ENCODE measurements around the gene ZNF205. TPM values are rescaled to one million over a fixed set of nuclear protein-coding genes. Genes with fewer than 3 reads are reported as not detected.

Gene ZNF205
- total and polyA plus RNA-seq, 2 of the 13 experiments (the other 11 are each of a cell fraction or from before 2014, with no cell fraction given): 5.8 to 10.2 TPM

DNA sequence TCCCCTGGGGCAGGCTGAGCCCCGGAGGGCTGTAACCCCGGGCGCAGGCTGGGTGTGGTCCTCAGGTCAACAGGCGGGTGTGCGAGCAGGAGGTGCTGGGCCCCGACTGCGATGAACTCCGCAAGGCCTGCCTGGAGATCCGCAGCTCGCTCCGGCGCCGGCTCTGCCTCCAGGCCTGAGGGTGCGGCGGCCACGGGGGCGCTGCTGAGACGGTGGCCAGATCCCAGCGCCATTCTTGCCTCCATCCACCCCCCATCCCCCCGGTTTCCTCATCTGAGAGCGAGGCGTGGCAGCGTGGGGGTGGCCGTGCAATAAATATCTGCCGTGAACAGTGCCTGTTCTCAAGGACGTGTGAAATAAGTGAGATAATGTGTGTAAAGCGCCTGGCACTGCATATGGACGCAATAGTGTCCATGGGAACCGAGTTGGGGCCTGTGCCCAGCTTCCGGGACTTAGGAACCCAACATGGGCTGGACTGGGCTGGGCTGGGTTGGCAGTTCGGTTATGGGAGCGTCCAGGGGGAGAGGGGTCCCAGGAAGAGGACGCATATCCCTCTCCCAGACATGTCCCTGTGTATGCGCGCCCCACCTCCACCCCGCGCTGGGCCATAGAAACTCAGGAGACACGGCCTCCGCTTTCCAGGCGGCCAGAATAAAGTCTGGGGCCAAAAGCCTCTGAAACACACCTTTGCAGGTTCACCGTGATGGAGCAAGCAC, 37.4 kb downstream of the ZNF205 start (continued):
- TF ChIP-seq ZC3H4 (CRISPR knock-in tag; IDR thresholded peaks at IDR 0.05; ENCODE audit: borderline replicate concordance) (0 out of 2 replicates have a peak, but pooled peaks have one; percentile 29), NR2F6 (IDR thresholded peaks at IDR 0.05) (no peak), NR2F6 (CRISPR knock-in tag; IDR thresholded peaks at IDR 0.05) (no peak), HOXA5 (CRISPR knock-in tag; IDR thresholded peaks at IDR 0.05) (0 out of 2 replicates have a peak, but pooled peaks have one; percentile 51), ZBTB4 (CRISPR knock-in tag; IDR thresholded peaks at IDR 0.05; ENCODE audit: borderline replicate concordance) (0 out of 2 replicates have a peak, but pooled peaks have one; percentile 19), SAP130 (CRISPR knock-in tag; IDR thresholded peaks at IDR 0.05; ENCODE audit: low read depth) (peak; percentile 55), ELF1 (CRISPR knock-in tag; IDR thresholded peaks at IDR 0.05) (0 out of 2 replicates have a peak, but pooled peaks have one; percentile 34), ZNF891 (CRISPR knock-in tag; IDR thresholded peaks at IDR 0.05) (0 out of 2 replicates have a peak, but pooled peaks have one; percentile 11), ZNF644 (CRISPR knock-in tag; IDR thresholded peaks at IDR 0.05; ENCODE audit: low read depth) (peak; percentile 28; the same call in 1 of the 2 replicates), TEAD3 (CRISPR knock-in tag; optimal IDR thresholded peaks at IDR 0.05; ENCODE audit: borderline replicate concordance) (peak; percentile 48), GATAD2A (CRISPR knock-in tag; IDR thresholded peaks at IDR 0.05) (0 out of 2 replicates have a peak, but pooled peaks have one; percentile 22), ZNF205 (CRISPR knock-in tag; IDR thresholded peaks at IDR 0.05) (0 out of 2 replicates have a peak, but pooled peaks have one; percentile 6), NR0B2 (CRISPR knock-in tag; IDR thresholded peaks at IDR 0.05) (0 out of 2 replicates have a peak, but pooled peaks have one; percentile 58)
- TF ChIP-seq, protein P1, sequence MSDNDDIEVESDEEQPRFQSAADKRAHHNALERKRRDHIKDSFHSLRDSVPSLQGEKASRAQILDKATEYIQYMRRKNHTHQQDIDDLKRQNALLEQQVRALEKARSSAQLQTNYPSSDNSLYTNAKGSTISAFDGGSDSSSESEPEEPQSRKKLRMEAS (IDR thresholded peaks at IDR 0.05): peak; percentile 51; the same call in 1 of the 2 replicates
- TF ChIP-seq, protein P2, sequence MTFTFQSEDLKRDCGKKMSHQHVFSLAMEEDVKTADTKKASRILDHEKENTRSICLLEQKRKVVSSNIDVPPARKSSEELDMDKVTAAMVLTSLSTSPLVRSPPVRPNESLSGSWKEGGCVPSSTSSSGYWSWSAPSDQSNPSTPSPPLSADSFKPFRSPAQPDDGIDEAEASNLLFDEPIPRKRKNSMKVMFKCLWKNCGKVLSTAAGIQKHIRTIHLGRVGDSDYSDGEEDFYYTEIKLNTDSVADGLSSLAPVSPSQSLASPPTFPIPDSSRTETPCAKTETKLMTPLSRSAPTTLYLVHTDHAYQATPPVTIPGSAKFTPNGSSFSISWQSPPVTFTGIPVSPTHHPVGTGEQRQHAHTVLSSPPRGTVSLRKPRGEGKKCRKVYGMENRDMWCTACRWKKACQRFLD (CRISPR knock-in tag; IDR thresholded peaks at IDR 0.05; ENCODE audit: borderline replicate concordance): 0 out of 2 replicates have a peak, but pooled peaks have one; percentile 10
- TF ChIP-seq, protein P3, sequence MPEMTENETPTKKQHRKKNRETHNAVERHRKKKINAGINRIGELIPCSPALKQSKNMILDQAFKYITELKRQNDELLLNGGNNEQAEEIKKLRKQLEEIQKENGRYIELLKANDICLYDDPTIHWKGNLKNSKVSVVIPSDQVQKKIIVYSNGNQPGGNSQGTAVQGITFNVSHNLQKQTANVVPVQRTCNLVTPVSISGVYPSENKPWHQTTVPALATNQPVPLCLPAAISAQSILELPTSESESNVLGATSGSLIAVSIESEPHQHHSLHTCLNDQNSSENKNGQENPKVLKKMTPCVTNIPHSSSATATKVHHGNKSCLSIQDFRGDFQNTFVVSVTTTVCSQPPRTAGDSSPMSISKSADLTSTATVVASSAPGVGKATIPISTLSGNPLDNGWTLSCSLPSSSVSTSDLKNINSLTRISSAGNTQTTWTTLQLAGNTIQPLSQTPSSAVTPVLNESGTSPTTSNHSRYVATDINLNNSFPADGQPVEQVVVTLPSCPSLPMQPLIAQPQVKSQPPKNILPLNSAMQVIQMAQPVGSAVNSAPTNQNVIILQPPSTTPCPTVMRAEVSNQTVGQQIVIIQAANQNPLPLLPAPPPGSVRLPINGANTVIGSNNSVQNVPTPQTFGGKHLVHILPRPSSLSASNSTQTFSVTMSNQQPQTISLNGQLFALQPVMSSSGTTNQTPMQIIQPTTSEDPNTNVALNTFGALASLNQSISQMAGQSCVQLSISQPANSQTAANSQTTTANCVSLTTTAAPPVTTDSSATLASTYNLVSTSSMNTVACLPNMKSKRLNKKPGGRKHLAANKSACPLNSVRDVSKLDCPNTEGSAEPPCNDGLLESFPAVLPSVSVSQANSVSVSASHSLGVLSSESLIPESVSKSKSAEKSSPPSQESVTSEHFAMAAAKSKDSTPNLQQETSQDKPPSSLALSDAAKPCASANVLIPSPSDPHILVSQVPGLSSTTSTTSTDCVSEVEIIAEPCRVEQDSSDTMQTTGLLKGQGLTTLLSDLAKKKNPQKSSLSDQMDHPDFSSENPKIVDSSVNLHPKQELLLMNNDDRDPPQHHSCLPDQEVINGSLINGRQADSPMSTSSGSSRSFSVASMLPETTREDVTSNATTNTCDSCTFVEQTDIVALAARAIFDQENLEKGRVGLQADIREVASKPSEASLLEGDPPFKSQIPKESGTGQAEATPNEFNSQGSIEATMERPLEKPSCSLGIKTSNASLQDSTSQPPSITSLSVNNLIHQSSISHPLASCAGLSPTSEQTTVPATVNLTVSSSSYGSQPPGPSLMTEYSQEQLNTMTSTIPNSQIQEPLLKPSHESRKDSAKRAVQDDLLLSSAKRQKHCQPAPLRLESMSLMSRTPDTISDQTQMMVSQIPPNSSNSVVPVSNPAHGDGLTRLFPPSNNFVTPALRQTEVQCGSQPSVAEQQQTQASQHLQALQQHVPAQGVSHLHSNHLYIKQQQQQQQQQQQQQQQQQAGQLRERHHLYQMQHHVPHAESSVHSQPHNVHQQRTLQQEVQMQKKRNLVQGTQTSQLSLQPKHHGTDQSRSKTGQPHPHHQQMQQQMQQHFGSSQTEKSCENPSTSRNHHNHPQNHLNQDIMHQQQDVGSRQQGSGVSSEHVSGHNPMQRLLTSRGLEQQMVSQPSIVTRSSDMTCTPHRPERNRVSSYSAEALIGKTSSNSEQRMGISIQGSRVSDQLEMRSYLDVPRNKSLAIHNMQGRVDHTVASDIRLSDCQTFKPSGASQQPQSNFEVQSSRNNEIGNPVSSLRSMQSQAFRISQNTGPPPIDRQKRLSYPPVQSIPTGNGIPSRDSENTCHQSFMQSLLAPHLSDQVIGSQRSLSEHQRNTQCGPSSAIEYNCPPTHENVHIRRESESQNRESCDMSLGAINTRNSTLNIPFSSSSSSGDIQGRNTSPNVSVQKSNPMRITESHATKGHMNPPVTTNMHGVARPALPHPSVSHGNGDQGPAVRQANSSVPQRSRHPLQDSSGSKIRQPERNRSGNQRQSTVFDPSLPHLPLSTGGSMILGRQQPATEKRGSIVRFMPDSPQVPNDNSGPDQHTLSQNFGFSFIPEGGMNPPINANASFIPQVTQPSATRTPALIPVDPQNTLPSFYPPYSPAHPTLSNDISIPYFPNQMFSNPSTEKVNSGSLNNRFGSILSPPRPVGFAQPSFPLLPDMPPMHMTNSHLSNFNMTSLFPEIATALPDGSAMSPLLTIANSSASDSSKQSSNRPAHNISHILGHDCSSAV (CRISPR knock-in tag; IDR thresholded peaks at IDR 0.05; ENCODE audit: borderline replicate concordance): no peak

Measured in HepG2 (cell line).